Prostate gland (tissue), 2 donors: ENCODE results near the gene LRRC74B.

Experiments
- POLR2A ChIP-seq: fragments of 450-650 bp; IDR thresholded peaks from one replicate; pipeline ENCODE4 v1.6.1; 2016; ENCODE audit warnings: antibody characterized with exemption, mild to moderate bottlenecking
- POLR2AphosphoS5 ChIP-seq: sonication (generic); formaldehyde crosslinking; IDR thresholded peaks from one replicate; pipeline ENCODE4 v1.6.1; 2017; ENCODE audit warnings: antibody characterized with exemption
- TF ChIP-seq, protein P1 (sequence below), 4 experiments: fragments of 200-600 bp in 2 of 4; fragments of 450-650 bp in 2 of 4; sonication (generic) in 2 of 4; IDR thresholded peaks; 1 replicate in 3 of 4; 2 replicates in 1 of 4; pipeline ENCODE4 v1.5.1; 2016 to 2019; ENCODE audit warnings: antibody characterized with exemption in 4 of 4, mild to moderate bottlenecking in 2 of 4, moderate library complexity in 2 of 4

DNA sequence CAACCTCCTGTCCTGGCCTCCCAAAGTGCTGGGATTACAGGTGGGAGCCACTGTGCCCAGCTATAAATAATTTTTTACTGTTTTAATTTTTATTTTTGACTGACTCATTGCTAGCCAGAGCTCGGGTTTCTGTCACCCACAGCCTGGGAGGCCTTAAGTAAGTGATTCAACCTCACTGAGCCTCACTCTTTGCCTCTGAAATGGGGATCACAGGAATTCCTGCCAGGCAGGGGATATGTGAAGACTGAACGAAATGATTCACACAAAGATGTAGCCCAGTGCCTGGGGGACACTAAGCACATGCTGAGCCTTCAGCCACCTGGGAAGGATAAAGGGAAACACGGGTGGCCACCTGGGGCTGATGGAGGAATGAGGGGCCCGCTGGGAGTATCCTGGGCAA lies 3.8 kb upstream of the LRRC74B start:
- TF ChIP-seq, protein P1, sequence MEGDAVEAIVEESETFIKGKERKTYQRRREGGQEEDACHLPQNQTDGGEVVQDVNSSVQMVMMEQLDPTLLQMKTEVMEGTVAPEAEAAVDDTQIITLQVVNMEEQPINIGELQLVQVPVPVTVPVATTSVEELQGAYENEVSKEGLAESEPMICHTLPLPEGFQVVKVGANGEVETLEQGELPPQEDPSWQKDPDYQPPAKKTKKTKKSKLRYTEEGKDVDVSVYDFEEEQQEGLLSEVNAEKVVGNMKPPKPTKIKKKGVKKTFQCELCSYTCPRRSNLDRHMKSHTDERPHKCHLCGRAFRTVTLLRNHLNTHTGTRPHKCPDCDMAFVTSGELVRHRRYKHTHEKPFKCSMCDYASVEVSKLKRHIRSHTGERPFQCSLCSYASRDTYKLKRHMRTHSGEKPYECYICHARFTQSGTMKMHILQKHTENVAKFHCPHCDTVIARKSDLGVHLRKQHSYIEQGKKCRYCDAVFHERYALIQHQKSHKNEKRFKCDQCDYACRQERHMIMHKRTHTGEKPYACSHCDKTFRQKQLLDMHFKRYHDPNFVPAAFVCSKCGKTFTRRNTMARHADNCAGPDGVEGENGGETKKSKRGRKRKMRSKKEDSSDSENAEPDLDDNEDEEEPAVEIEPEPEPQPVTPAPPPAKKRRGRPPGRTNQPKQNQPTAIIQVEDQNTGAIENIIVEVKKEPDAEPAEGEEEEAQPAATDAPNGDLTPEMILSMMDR (IDR thresholded peaks at IDR 0.05), result no peak
- TF ChIP-seq POLR2A (no peak), POLR2AphosphoS5 (no peak)
